ENCODE data around the gene SYTL2. TPM values are rescaled to one million over a fixed set of nuclear protein-coding genes. Genes with fewer than 3 reads are reported as not detected.

The SYTL2 gene
- total RNA-seq, 1 donor = 19.9 TPM

GRCh38 chr11:85717429-85717828, 93.5 kb downstream of the SYTL2 start:
- TF ChIP-seq CTCF (IDR thresholded peaks at IDR 0.05; ENCODE audit: extremely low read depth, low read depth, low read length) = no peak
- Histone ChIP-seq H3K9me3 (ENCODE audit: low read depth, low read length) (no peaks in the 10 kb centered on the region), H2AFZ (ENCODE audit: low read length) (no peak overlapping the region), H3K4me1 (ENCODE audit: insufficient read depth, low read length) (peaks cover 29% of the 10 kb centered on the region), H3K4me2 (ENCODE audit: insufficient read depth, low read length) (peak overlapping the region; percentile 80), H3K79me2 (ENCODE audit: insufficient read depth, low read length) (no peaks in the 10 kb centered on the region), H3K27me3 (ENCODE audit: insufficient read depth, low read length) (no peaks in the 10 kb centered on the region), H3K36me3 (ENCODE audit: insufficient read depth, low read length) (no peaks in the 10 kb centered on the region), H4K20me1 (ENCODE audit: insufficient read depth, low read length) (no peaks in the 10 kb centered on the region), H3K27ac (ENCODE audit: low read depth, low read length) (peak overlapping the region; percentile 82), H3K4me3 (ENCODE audit: insufficient read depth, low read length) (no peak overlapping the region)
- no peak for DNase-seq (ENCODE audit: insufficient read length, low spot score, missing footprints)

- no peak overlapping the region for H3K4me2 ChIP-seq (ENCODE audit: insufficient read depth, low read length)
- peaks cover 11% of the 10 kb centered on the region for H3K4me1 ChIP-seq (ENCODE audit: insufficient read depth, low read length)
- no peak for DNase-seq (ENCODE audit: insufficient read length, low spot score, missing footprints)
- H3K36me3 ChIP-seq (ENCODE audit: insufficient read depth, low read length) = no peaks in the 10 kb centered on the region
- H2AFZ ChIP-seq (ENCODE audit: low read length) = no peak overlapping the region
- TF ChIP-seq CTCF (IDR thresholded peaks at IDR 0.05; ENCODE audit: extremely low read depth, low read depth, low read length) = no peak
- no peak overlapping the region for H3K4me3 ChIP-seq (ENCODE audit: insufficient read depth, low read length)
- no peak overlapping the region for H3K27ac ChIP-seq (ENCODE audit: low read depth, low read length)
- H3K27me3 ChIP-seq (ENCODE audit: insufficient read depth, low read length) = no peaks in the 10 kb centered on the region
- H4K20me1 ChIP-seq (ENCODE audit: insufficient read depth, low read length) = no peaks in the 10 kb centered on the region
- no peaks in the 10 kb centered on the region for H3K79me2 ChIP-seq (ENCODE audit: insufficient read depth, low read length)
- no peaks in the 10 kb centered on the region for H3K9me3 ChIP-seq (ENCODE audit: low read depth, low read length)
Measured at GRCh38 chr11:85712953-85713352, 98.0 kb downstream of the SYTL2 start.

GRCh38 chr11:85710917-85711316, 100.0 kb downstream of the SYTL2 start:
- Histone ChIP-seq H4K20me1 (ENCODE audit: insufficient read depth, low read length) (no peaks in the 10 kb centered on the region), H3K4me3 (ENCODE audit: insufficient read depth, low read length) (no peak overlapping the region), H3K36me3 (ENCODE audit: insufficient read depth, low read length) (no peaks in the 10 kb centered on the region), H2AFZ (ENCODE audit: low read length) (no peak overlapping the region), H3K27me3 (ENCODE audit: insufficient read depth, low read length) (no peaks in the 10 kb centered on the region), H3K4me1 (ENCODE audit: insufficient read depth, low read length) (peaks cover 10% of the 10 kb centered on the region), H3K27ac (ENCODE audit: low read depth, low read length) (no peak overlapping the region), H3K9me3 (ENCODE audit: low read depth, low read length) (no peaks in the 10 kb centered on the region), H3K79me2 (ENCODE audit: insufficient read depth, low read length) (no peaks in the 10 kb centered on the region), H3K4me2 (ENCODE audit: insufficient read depth, low read length) (no peak overlapping the region)
- TF ChIP-seq CTCF (IDR thresholded peaks at IDR 0.05; ENCODE audit: extremely low read depth, low read depth, low read length) = no peak
- no peak for DNase-seq (ENCODE audit: insufficient read length, low spot score, missing footprints)

GRCh38 chr11:85709941-85710702, 100.8 kb downstream of the SYTL2 start:
- Histone ChIP-seq H2AFZ (ENCODE audit: low read length) (no peak overlapping the region), H3K4me3 (ENCODE audit: insufficient read depth, low read length) (no peak overlapping the region), H3K36me3 (ENCODE audit: insufficient read depth, low read length) (no peaks in the 10 kb centered on the region), H3K9me3 (ENCODE audit: low read depth, low read length) (no peaks in the 10 kb centered on the region), H3K4me2 (ENCODE audit: insufficient read depth, low read length) (no peak overlapping the region), H3K27ac (ENCODE audit: low read depth, low read length) (no peak overlapping the region), H3K27me3 (ENCODE audit: insufficient read depth, low read length) (no peaks in the 10 kb centered on the region), H3K4me1 (ENCODE audit: insufficient read depth, low read length) (peaks cover 17% of the 10 kb centered on the region), H4K20me1 (ENCODE audit: insufficient read depth, low read length) (no peaks in the 10 kb centered on the region), H3K79me2 (ENCODE audit: insufficient read depth, low read length) (no peaks in the 10 kb centered on the region)
- no peak for TF ChIP-seq CTCF (IDR thresholded peaks at IDR 0.05; ENCODE audit: extremely low read depth, low read depth, low read length)
- no peak for DNase-seq (ENCODE audit: insufficient read length, low spot score, missing footprints)
